PC-9 (cell line): Measurements from ENCODE around the gene CSTF1. TPM values are rescaled to one million over a fixed set of nuclear protein-coding genes. Genes with fewer than 3 reads are reported as not detected.

Source experiments
- BruUV-seq: library from RNA; stranded (reverse); fragments of 400-500 nt; replicated peaks from 2 replicates; lab custom pipeline; 2021; lab: Mats Ljungman, UMichigan
- CTCF ChIA-PET: fragments of 300-600 bp; sonication (Branson Sonifier 250); formaldehyde crosslinking; loops from one replicate; lab custom pipeline; 2022; ENCODE audit warnings: antibody characterized with exemption; lab: Charles Lee
- POLR2A ChIA-PET: fragments of 300-600 bp; sonication (Branson Sonifier 250); formaldehyde crosslinking; loops from one replicate; lab custom pipeline; 2022; ENCODE audit warnings: antibody characterized with exemption; ENCODE audit not compliant: unreplicated experiment; lab: Charles Lee
- DNase-seq, 2 experiments: peaks; one replicate each; pipeline versions ENCODE4 v3.0.0 to v3.0.0-alpha.2; 2015 to 2022; ENCODE audit warnings: mixed read lengths in 1 of 2
- H2AFZ ChIP-seq: fragments of 200-600 bp; sonication (generic); 2 replicates; pipeline ENCODE4 v1.8.1; 2017; ENCODE audit warnings: antibody characterized with exemption
- H3F3A ChIP-seq: fragments of 200-600 bp; sonication (generic); 2 replicates; pipeline ENCODE4 v1.8.1; 2017; ENCODE audit warnings: antibody characterized with exemption, mild to moderate bottlenecking, low read depth; ENCODE audit not compliant: insufficient read depth
- H3K27ac ChIP-seq: fragments of 200-600 bp; sonication (generic); 2 replicates; pipeline ENCODE4 v1.6.1; 2016; ENCODE audit warnings: mixed run types
- H3K27me3 ChIP-seq: fragments of 200-600 bp; sonication (generic); 2 replicates; pipeline ENCODE4 v1.6.1; 2016; ENCODE audit warnings: low read depth, mixed run types; ENCODE audit not compliant: insufficient read depth
- H3K36me3 ChIP-seq: fragments of 200-600 bp; sonication (generic); 2 replicates; pipeline ENCODE4 v1.6.1; 2016; ENCODE audit warnings: low read depth, mixed run types
- H3K4me1 ChIP-seq: fragments of 200-600 bp; sonication (generic); replicated peaks from 2 replicates; pipeline ENCODE4 v1.6.1; 2016; ENCODE audit warnings: mixed run types; ENCODE audit not compliant: insufficient read depth
- H3K4me2 ChIP-seq: fragments of 200-600 bp; sonication (generic); 2 replicates; pipeline ENCODE4 v1.6.1; 2017; ENCODE audit warnings: mixed run types
- H3K4me3 ChIP-seq: fragments of 200-600 bp; sonication (generic); 2 replicates; pipeline ENCODE4 v1.6.1; 2016; ENCODE audit warnings: mixed run types
- H3K79me2 ChIP-seq: fragments of 200-600 bp; sonication (generic); 2 replicates; pipeline ENCODE4 v1.6.1; 2017; ENCODE audit warnings: low read depth, mixed run types
- H3K9me2 ChIP-seq: fragments of 200-600 bp; sonication (generic); 2 replicates; pipeline ENCODE4 v1.8.1; 2017; ENCODE audit warnings: mild to moderate bottlenecking; ENCODE audit not compliant: insufficient read depth
- H3K9me3 ChIP-seq: fragments of 200-600 bp; sonication (generic); 2 replicates; pipeline ENCODE4 v1.8.1; 2016; ENCODE audit warnings: low read depth; ENCODE audit not compliant: insufficient read depth
- H4K20me1 ChIP-seq: fragments of 200-600 bp; sonication (generic); 2 replicates; pipeline ENCODE4 v1.8.1; 2017; ENCODE audit not compliant: insufficient read depth
- EZH2 ChIP-seq: fragments of 200-600 bp; sonication (generic); IDR thresholded peaks from 2 replicates; pipeline ENCODE4 v1.8.0; 2017; ENCODE audit warnings: antibody characterized with exemption, low read depth
- intact Hi-C: fragments of 100-400 bp; cut with micrococcal nuclease; formaldehyde crosslinking; loops from one replicate; pipeline ENCODE4 v1.10.0; 2022; ENCODE audit not compliant: unreplicated experiment
- total RNA-seq: library from RNA; stranded (reverse); gene quantifications from 2 replicates; pipeline ENCODE4 v1.2.3, GENCODE V29; 2021
- TF ChIP-seq, protein P1 (sequence below): fragments of 200-600 bp; sonication (generic); conservative IDR thresholded peaks from 2 replicates; pipeline ENCODE4 v1.6.1; 2017; ENCODE audit warnings: mixed run types, antibody characterized with exemption, mild to moderate bottlenecking, moderate library complexity

The CSTF1 gene
- total RNA-seq, 1 experiment from 2014 or later, result 50.0 TPM

DNA sequence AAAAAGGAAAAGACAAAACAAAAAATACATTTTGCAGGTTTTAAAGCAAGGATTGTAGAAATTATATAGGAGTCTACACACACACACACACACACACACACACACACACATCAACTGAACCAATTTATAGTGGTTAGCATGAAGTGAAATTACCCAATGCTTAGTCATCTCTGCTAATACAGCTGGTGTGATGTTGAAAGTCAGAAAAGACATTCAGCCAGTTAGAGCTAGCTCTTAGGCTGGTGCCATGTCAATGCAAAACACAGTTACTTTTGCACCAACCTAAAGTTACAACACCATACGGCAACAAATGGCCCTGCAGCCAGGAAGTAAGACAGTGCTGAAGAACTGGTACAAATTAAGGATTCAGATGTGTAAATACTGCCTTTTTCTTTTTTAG lies 18.5 kb upstream of the CSTF1 start:
- no peaks in the 10 kb centered on the region for H3K9me2 ChIP-seq
- H3F3A ChIP-seq, result 0 out of 2 replicates have a peak, but pooled peaks cover 14% of the 10 kb centered on the region
- CTCF ChIA-PET, result no interaction called here
- POLR2A ChIA-PET, result no interaction called here
- TF ChIP-seq, protein P1, sequence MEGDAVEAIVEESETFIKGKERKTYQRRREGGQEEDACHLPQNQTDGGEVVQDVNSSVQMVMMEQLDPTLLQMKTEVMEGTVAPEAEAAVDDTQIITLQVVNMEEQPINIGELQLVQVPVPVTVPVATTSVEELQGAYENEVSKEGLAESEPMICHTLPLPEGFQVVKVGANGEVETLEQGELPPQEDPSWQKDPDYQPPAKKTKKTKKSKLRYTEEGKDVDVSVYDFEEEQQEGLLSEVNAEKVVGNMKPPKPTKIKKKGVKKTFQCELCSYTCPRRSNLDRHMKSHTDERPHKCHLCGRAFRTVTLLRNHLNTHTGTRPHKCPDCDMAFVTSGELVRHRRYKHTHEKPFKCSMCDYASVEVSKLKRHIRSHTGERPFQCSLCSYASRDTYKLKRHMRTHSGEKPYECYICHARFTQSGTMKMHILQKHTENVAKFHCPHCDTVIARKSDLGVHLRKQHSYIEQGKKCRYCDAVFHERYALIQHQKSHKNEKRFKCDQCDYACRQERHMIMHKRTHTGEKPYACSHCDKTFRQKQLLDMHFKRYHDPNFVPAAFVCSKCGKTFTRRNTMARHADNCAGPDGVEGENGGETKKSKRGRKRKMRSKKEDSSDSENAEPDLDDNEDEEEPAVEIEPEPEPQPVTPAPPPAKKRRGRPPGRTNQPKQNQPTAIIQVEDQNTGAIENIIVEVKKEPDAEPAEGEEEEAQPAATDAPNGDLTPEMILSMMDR, result no peak
- TF ChIP-seq EZH2, result no peak
- H3K9me3 ChIP-seq, result no peaks in the 10 kb centered on the region
- DNase-seq, result peak in 1 of 2 experiments; percentile 71
- H3K4me3 ChIP-seq, result no peak overlapping the region
- no peaks in the 10 kb centered on the region for H3K27me3 ChIP-seq
- H3K79me2 ChIP-seq, result peaks cover 41% of the 10 kb centered on the region
- H3K4me1 ChIP-seq, result no peaks in the 10 kb centered on the region
- no peak overlapping the region for H3K27ac ChIP-seq
- intact Hi-C loops, result no loop called here
- no peak overlapping the region for H3K4me2 ChIP-seq
- H3K36me3 ChIP-seq, result peaks cover 72% of the 10 kb centered on the region
- peaks cover 9% of the 10 kb centered on the region; the same call in 1 of the 2 replicates for H4K20me1 ChIP-seq
- no TSS peak for BruUV-seq
- H2AFZ ChIP-seq, result no peak overlapping the region

DNA sequence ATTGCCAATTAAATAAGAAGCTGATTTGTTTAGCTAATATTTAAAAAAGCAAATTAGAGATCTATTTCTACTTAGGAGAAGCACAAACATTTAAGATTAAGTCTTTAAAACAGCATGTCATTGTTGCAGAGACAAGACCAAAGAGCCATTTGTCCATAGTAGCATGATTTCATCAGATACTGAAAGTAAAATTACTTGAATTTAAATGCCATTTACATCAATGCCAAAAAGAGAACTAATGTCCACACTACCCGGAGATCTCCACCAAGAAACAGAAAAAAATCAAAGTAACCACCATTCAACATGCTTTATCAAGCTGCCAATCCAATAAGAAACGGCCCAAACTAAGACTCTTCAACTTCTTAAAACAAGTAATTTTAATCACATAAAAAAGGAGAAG lies 16.1 kb upstream of the CSTF1 start:
- Histone ChIP-seq H3K36me3 (peaks cover 70% of the 10 kb centered on the region), H3K27ac (no peak overlapping the region), H3K9me2 (no peaks in the 10 kb centered on the region), H3K4me2 (no peak overlapping the region), H2AFZ (no peak overlapping the region), H3K4me1 (no peaks in the 10 kb centered on the region), H3K4me3 (no peak overlapping the region), H4K20me1 (peaks cover 9% of the 10 kb centered on the region; the same call in 1 of the 2 replicates), H3F3A (0 out of 2 replicates have a peak, but pooled peaks cover 14% of the 10 kb centered on the region), H3K9me3 (no peaks in the 10 kb centered on the region), H3K27me3 (no peaks in the 10 kb centered on the region), H3K79me2 (peaks cover 43% of the 10 kb centered on the region)
- no peak for DNase-seq
- intact Hi-C loops, result no loop called here
- BruUV-seq, result no TSS peak
- POLR2A ChIA-PET, result no interaction called here
- CTCF ChIA-PET, result no interaction called here
- TF ChIP-seq, protein P1, result no peak
- TF ChIP-seq EZH2, result no peak

DNA sequence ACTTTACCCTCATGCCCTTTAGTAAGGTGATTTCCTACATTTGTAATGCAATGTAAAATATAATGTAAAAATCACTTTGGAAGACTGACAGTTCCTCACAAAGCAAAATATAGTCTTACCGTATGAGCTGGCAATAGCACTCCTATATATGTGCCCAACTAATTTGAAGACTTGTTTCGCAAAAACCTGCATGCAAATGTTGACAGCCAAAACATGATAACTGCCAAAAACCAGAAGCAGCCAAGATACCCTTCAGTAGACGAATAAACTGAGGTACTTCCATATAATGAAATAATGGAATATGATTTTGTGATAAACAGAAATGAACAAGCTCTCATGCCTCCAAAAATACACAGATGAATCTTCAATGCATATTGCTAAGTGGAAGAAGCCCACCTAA lies 14.1 kb upstream of the CSTF1 start:
- ChIA-PET CTCF (no interaction called here), POLR2A (no interaction called here)
- peaks cover 39% of the 10 kb centered on the region for H3K79me2 ChIP-seq
- intact Hi-C loops, result no loop called here
- H3K36me3 ChIP-seq, result peaks cover 61% of the 10 kb centered on the region
- H2AFZ ChIP-seq, result no peak overlapping the region
- H3K9me2 ChIP-seq, result no peaks in the 10 kb centered on the region
- no peak overlapping the region for H3K27ac ChIP-seq
- H3K4me3 ChIP-seq, result no peak overlapping the region
- no peaks in the 10 kb centered on the region for H3K27me3 ChIP-seq
- H3K4me1 ChIP-seq, result no peaks in the 10 kb centered on the region
- TF ChIP-seq, protein P1, result no peak
- peaks cover 14% of the 10 kb centered on the region; the same call in 1 of the 2 replicates for H4K20me1 ChIP-seq
- no peak for DNase-seq
- H3F3A ChIP-seq, result peaks cover 10% of the 10 kb centered on the region; the same call in 1 of the 2 replicates
- no peak overlapping the region for H3K4me2 ChIP-seq
- no TSS peak for BruUV-seq
- no peaks in the 10 kb centered on the region for H3K9me3 ChIP-seq
